Panc1 (cell line): ENCODE measurements around the gene UBTD1. TPM values are rescaled to one million over a fixed set of nuclear protein-coding genes. Genes with fewer than 3 reads are reported as not detected.

Experiments used
- ATAC-seq: fragments of 200-7000 bp; cut with Tn5 transposase; 2 replicates; pipeline ENCODE4 v1.9.1; 2020; ENCODE audit warnings: mild to moderate bottlenecking, moderate library complexity
- BruUV-seq: library from RNA; stranded (reverse); fragments of 400-500 nt; replicated peaks from 2 replicates; lab custom pipeline; 2021; lab: Mats Ljungman, UMichigan
- CTCF ChIA-PET: fragments of 300-600 bp; sonication (Branson Sonifier 250); formaldehyde crosslinking; loops from one replicate; lab custom pipeline; 2022; ENCODE audit warnings: antibody characterized with exemption; lab: Charles Lee
- POLR2A ChIA-PET: fragments of 300-600 bp; sonication (Branson Sonifier 250); formaldehyde crosslinking; loops from one replicate; lab custom pipeline; 2022; ENCODE audit warnings: antibody characterized with exemption; lab: Charles Lee
- DNase-seq: peaks from one replicate; pipeline ENCODE4 v3.0.0-alpha.2; 2010; ENCODE audit warnings: low read depth, low spot score
- H3K27ac ChIP-seq: 2 replicates; pipeline ENCODE4 v1.5.1; 2011; ENCODE audit warnings: mild to moderate bottlenecking, low read length, inconsistent platforms
- H3K27me3 ChIP-seq: fragments of 200-500 bp; sonication (Bioruptor generic); 2 replicates; pipeline ENCODE4 v1.6.0; 2014; ENCODE audit warnings: low read length, inconsistent platforms; ENCODE audit not compliant: control insufficient read depth, insufficient read depth
- H3K36me3 ChIP-seq: fragments of 200-500 bp; sonication (Bioruptor generic); 2 replicates; pipeline ENCODE4 v1.5.1; 2014; ENCODE audit warnings: inconsistent platforms, mild to moderate bottlenecking, low read length, moderate library complexity; ENCODE audit not compliant: control insufficient read depth, insufficient read depth
- H3K4me1 ChIP-seq: 2 replicates; pipeline ENCODE4 v1.5.1; 2011; ENCODE audit warnings: inconsistent platforms, mild to moderate bottlenecking, low read length, moderate library complexity; ENCODE audit not compliant: control insufficient read depth, insufficient read depth
- H3K4me3 ChIP-seq, 2 experiments: 2 replicates each; pipeline ENCODE4 v1.5.1; 2011 to 2012; ENCODE audit warnings: low read depth in 2 of 2, low read length in 2 of 2, mild to moderate bottlenecking in 2 of 2, inconsistent platforms in 1 of 2, moderate library complexity in 1 of 2
- H3K9me3 ChIP-seq: fragments of 200-500 bp; sonication (Bioruptor generic); 2 replicates; pipeline ENCODE4 v1.5.1; 2014; ENCODE audit warnings: low read depth, mild to moderate bottlenecking, inconsistent platforms, low read length, moderate library complexity; ENCODE audit not compliant: control insufficient read depth, insufficient read depth
- CTCF ChIP-seq: fragments of 450-650 bp; IDR thresholded peaks from 2 replicates; pipeline ENCODE4 v1.5.1; 2017; ENCODE audit warnings: mild to moderate bottlenecking
- POLR2AphosphoS5 ChIP-seq: IDR thresholded peaks from 2 replicates; pipeline ENCODE4 v1.6.1; 2012; ENCODE audit warnings: mild to moderate bottlenecking, low read depth, low read length, moderate library complexity
- REST ChIP-seq, 2 experiments: IDR thresholded peaks; 2 replicates each; pipeline ENCODE4 v1.6.1; 2011 to 2012; ENCODE audit warnings: low read depth in 2 of 2, control low read depth in 1 of 2, low read length in 1 of 2, mild to moderate bottlenecking in 1 of 2, moderate library complexity in 1 of 2; ENCODE audit not compliant: insufficient read depth in 1 of 2
- SIN3A ChIP-seq: IDR thresholded peaks from 2 replicates; pipeline ENCODE4 v1.6.1; 2012; ENCODE audit warnings: low read depth, mild to moderate bottlenecking, low read length, moderate library complexity, borderline replicate concordance; ENCODE audit not compliant: insufficient read depth
- TCF7L2 ChIP-seq: IDR thresholded peaks from 2 replicates; pipeline ENCODE4 v1.6.1; 2011; ENCODE audit warnings: mild to moderate bottlenecking, low read depth, low read length, inconsistent platforms
- in situ Hi-C: cut with HindIII; loops from 2 replicates; pipeline ENCODE4 v1.10.0; 2016; ENCODE audit warnings: low sequenced_read_pairs, low pct_unique_long_range_greater_than_20kb
- intact Hi-C: fragments of 100-400 bp; cut with micrococcal nuclease; formaldehyde crosslinking; loops from one replicate; pipeline ENCODE4 v1.10.0; 2022; ENCODE audit not compliant: unreplicated experiment
- total RNA-seq: library from RNA; stranded (reverse); gene quantifications from one replicate; pipeline ENCODE4 v1.2.1, GENCODE V29; 2021; ENCODE audit not compliant: unreplicated experiment

UBTD1 gene
- total RNA-seq, 1 experiment from 2014 or later = 55.6 TPM

GRCh38 chr10:97520978-97521761, 22.4 kb downstream of the UBTD1 start:
- no peaks in the 10 kb centered on the region for H3K9me3 ChIP-seq
- H3K4me3 ChIP-seq = no peak overlapping the region
- in situ Hi-C loops (no loop called here), intact Hi-C loops (no loop called here)
- BruUV-seq = no TSS peak
- no peaks in the 10 kb centered on the region for H3K36me3 ChIP-seq
- peaks cover 17% of the 10 kb centered on the region for H3K4me1 ChIP-seq
- ChIA-PET CTCF (no interaction called here), POLR2A (interaction anchor here (0.6 to 1.1 kb wide), 2 partner anchors 11 to 29 kb away, joined by 3 to 10 read pairs; no protein-coding TSS in a partner anchor)
- H3K27me3 ChIP-seq = no peaks in the 10 kb centered on the region
- ATAC-seq (no peak), DNase-seq (no peak)
- no peak overlapping the region for H3K27ac ChIP-seq
- TF ChIP-seq CTCF (no peak), TCF7L2 (no peak), SIN3A (no peak), POLR2AphosphoS5 (no peak), REST (IDR thresholded peaks at IDR 0.05; ENCODE audit: insufficient read depth in 1 of 2, low read depth in 2 of 2, low read length in 1 of 2) (no peak)

- POLR2A ChIA-PET = interaction anchor here (0.5 to 1.1 kb wide), 3 partner anchors 12 to 209 kb away, joined by 3 to 10 read pairs (median 4); no protein-coding TSS in a partner anchor
- no TSS peak for BruUV-seq
- ATAC-seq = no peak
Measured at GRCh38 chr10:97522071-97522470, 23.3 kb downstream of the UBTD1 start.

More at GRCh38 chr10:97522071-97522470, 23.3 kb downstream of the UBTD1 start:
- H3K36me3 ChIP-seq = no peaks in the 10 kb centered on the region
- H3K27me3 ChIP-seq = no peaks in the 10 kb centered on the region
- no peak for TF ChIP-seq TCF7L2
- TF ChIP-seq SIN3A = no peak
- TF ChIP-seq CTCF = no peak
- TF ChIP-seq REST (IDR thresholded peaks at IDR 0.05; ENCODE audit: insufficient read depth in 1 of 2, low read depth in 2 of 2, low read length in 1 of 2) = no peak
- TF ChIP-seq POLR2AphosphoS5 = no peak
- CTCF ChIA-PET = interaction anchor here (0.5 kb wide), 1 partner anchor 15 kb away, joined by 11 read pairs; no protein-coding TSS in a partner anchor
- no peaks in the 10 kb centered on the region for H3K9me3 ChIP-seq
- no peak for DNase-seq
- H3K4me3 ChIP-seq = no peak overlapping the region
- H3K4me1 ChIP-seq = peaks cover 21% of the 10 kb centered on the region
- no peak overlapping the region for H3K27ac ChIP-seq
- intact Hi-C loops (no loop called here), in situ Hi-C loops (no loop called here)
